ENCODE data around the gene ELMO3.

DNA sequence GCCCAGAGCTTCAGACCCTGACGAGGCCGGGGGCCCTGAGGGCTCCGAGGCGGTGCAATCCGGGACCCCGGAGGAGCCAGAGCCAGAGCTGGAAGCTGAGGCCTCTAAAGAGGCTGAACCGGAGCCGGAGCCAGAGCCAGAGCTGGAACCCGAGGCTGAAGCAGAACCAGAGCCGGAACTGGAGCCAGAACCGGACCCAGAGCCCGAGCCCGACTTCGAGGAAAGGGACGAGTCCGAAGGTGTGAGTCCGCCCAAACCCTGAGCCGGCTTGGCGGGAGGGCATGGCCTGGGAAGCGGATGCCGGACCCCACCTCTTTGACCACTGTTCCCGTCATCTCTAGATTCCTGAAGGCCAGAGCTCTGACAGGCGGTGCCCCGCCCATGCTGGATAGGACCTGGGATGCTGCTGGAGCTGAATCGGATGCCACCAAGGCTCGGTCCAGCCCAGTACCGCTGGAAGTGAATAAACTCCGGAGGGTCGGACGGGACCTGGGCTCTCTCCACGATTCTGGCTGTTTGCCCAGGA lies 24.2 kb upstream of the ELMO3 start:
- TF ChIP-seq, protein P1, sequence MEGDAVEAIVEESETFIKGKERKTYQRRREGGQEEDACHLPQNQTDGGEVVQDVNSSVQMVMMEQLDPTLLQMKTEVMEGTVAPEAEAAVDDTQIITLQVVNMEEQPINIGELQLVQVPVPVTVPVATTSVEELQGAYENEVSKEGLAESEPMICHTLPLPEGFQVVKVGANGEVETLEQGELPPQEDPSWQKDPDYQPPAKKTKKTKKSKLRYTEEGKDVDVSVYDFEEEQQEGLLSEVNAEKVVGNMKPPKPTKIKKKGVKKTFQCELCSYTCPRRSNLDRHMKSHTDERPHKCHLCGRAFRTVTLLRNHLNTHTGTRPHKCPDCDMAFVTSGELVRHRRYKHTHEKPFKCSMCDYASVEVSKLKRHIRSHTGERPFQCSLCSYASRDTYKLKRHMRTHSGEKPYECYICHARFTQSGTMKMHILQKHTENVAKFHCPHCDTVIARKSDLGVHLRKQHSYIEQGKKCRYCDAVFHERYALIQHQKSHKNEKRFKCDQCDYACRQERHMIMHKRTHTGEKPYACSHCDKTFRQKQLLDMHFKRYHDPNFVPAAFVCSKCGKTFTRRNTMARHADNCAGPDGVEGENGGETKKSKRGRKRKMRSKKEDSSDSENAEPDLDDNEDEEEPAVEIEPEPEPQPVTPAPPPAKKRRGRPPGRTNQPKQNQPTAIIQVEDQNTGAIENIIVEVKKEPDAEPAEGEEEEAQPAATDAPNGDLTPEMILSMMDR (IDR thresholded peaks at IDR 0.05; ENCODE audit: low read depth, low read length): no peak
- no peak for TF ChIP-seq EZH2phosphoT487 (IDR thresholded peaks at IDR 0.05; ENCODE audit: low read depth)

Data from OCI-LY3 (cell line).